Stimulated activated CD8-positive, alpha-beta memory T cell treated with anti-CD3 and anti-CD28 coated beads, Interleukin-12 subunit alpha, Interleukin-12 subunit beta, amount 100 ng/mL, for 24 hours (primary cell): ENCODE measurements around the gene UBE2O.

ENCODE experiments used
- DNase-seq: peaks from one replicate; pipeline ENCODE4 v3.0.0-alpha.2; 2020; ENCODE audit errors: extremely low read depth

UBE2O gene

GRCh38 chr17:76439314-76439928, 13.5 kb downstream of the UBE2O start:
- no peak for DNase-seq

- no peak for DNase-seq
Measured at GRCh38 chr17:76438906-76439305, 14.0 kb downstream of the UBE2O start.

- no peak for DNase-seq
Measured at GRCh38 chr17:76437467-76438402, 15.2 kb downstream of the UBE2O start.

- no peak for DNase-seq
Measured at GRCh38 chr17:76435751-76436150, 17.2 kb downstream of the UBE2O start.

GRCh38 chr17:76434870-76435269, 18.1 kb downstream of the UBE2O start:
- DNase-seq, result no peak

- DNase-seq, result no peak
Measured at GRCh38 chr17:76433693-76434092, 19.3 kb downstream of the UBE2O start.

GRCh38 chr17:76432712-76433336, 20.1 kb downstream of the UBE2O start:
- no peak for DNase-seq

- DNase-seq, result no peak
Measured at GRCh38 chr17:76432004-76432403, 20.9 kb downstream of the UBE2O start.

GRCh38 chr17:76431509-76431908, 21.4 kb downstream of the UBE2O start:
- no peak for DNase-seq

GRCh38 chr17:76428511-76428910, 24.4 kb downstream of the UBE2O start:
- no peak for DNase-seq

- DNase-seq, result no peak
Measured at GRCh38 chr17:76427501-76428231, 25.3 kb downstream of the UBE2O start.

- no peak for DNase-seq
Measured at GRCh38 chr17:76426853-76427252, 26.1 kb downstream of the UBE2O start.

- DNase-seq, result no peak
Measured at GRCh38 chr17:76422860-76423259, 30.1 kb downstream of the UBE2O start.

GRCh38 chr17:76422406-76422805, 30.5 kb downstream of the UBE2O start:
- DNase-seq, result no peak

- no peak for DNase-seq
Measured at GRCh38 chr17:76421044-76421407, 31.9 kb downstream of the UBE2O start.

GRCh38 chr17:76420356-76421043, 32.5 kb downstream of the UBE2O start:
- no peak for DNase-seq

GRCh38 chr17:76419576-76420260, 33.2 kb downstream of the UBE2O start:
- no peak for DNase-seq

GRCh38 chr17:76417499-76418143, 35.3 kb downstream of the UBE2O start:
- no peak for DNase-seq

GRCh38 chr17:76416899-76417298, 36.1 kb downstream of the UBE2O start:
- DNase-seq, result no peak

GRCh38 chr17:76416457-76416856, 36.5 kb downstream of the UBE2O start:
- no peak for DNase-seq
